Activated effector memory CD4-positive, alpha-beta T cell treated with Interleukin-2 at 50 U/mL for 16 hours (primary cell): ENCODE data around the gene SLC5A3.

ENCODE experiments used
- DNase-seq: peaks from one replicate; pipeline ENCODE4 v3.0.0-alpha.2; 2020

The SLC5A3 gene

GRCh38 chr21:34105947-34106541, 32.7 kb downstream of the SLC5A3 start:
- DNase-seq = no peak

DNA sequence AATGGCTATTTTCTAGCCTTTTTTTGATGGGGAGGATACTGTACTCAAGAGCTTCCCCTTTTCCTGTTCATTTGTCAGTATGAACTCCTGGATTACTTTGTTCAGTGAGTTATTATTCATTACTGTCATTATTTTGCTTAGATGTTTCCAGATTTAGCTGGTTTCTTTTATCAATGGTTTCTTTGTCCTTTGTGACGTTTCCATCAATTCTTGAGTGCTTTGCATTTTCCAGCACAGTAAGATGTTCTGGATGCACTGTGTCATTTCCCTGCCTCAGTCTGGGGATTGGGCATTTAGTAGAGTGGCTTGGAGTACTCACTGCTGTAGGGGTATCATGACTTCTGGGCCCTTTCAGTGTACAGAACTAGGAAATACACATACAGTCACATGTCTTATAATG, 34.2 kb downstream of the SLC5A3 start:
- DNase-seq = no peak

GRCh38 chr21:34109075-34109474, 35.7 kb downstream of the SLC5A3 start:
- no peak for DNase-seq

DNA sequence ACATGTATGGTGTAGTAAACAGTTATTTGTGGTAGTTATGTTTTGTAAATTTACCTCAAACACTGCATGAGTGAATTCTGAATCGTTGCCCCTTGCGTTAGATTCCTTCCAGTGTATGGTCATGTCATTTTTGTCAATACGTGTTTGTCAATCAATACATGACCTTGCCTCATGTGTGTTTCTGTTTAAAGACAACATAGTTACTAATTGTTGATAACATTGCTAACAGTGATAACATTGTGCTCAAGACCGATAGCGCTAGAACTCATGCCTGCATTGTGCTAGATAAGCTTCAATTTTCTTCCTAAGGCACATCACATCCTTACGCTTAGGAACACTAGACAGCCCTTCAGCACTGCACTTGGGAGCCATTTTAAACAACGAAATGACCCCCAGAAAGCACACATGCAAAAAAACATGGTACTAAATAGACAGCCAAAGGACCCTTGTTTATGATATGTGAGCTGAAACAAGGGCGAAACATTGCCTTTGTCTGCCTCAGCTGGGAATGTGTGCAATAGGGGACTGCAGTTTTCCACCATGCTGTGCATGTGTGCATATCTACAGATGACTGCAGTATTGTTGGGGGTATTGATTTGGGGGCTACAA, 37.3 kb downstream of the SLC5A3 start:
- no peak for DNase-seq

GRCh38 chr21:34112316-34113033, 39.1 kb downstream of the SLC5A3 start:
- DNase-seq = no peak

DNA sequence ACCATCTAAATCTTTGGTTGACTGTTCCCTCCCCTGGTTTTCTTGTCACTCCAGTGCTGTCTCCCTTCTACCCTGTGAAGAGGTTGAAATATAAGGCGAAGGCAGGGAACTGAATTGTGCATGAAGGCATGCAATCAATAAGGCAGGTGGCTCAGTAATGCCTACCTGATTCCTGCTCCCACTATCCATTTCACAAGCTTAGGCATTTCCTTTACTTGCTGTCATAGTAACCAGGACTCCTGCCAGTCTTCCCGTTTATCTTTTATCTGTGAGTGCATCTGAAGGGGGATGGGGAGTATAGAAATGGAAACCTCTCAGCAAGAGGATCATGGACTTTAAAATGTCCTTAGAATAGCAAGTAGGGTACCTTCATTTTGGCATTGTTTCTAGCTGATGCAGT, 40.5 kb downstream of the SLC5A3 start:
- no peak for DNase-seq

GRCh38 chr21:34115160-34115559, 41.8 kb downstream of the SLC5A3 start:
- no peak for DNase-seq

DNA sequence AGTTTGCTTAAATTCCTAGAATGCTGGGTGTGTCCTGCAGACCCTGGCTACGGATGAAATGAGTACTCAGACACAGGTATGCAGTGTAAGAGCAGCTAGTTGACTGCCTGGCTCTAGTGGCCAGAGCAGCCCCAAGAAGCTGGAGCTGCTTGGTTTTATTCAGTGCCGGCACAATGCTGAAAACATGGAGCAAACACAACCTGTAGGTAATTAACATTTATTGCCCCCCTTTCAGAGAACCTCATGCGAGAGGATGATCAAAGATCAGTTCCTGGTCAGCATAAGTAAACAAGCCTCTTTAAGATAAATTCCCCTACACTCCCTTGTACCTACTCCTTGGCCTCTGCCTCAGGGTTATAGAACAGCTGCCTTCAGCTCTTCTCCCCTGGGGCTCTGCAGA, 43.2 kb downstream of the SLC5A3 start:
- DNase-seq = no peak

DNA sequence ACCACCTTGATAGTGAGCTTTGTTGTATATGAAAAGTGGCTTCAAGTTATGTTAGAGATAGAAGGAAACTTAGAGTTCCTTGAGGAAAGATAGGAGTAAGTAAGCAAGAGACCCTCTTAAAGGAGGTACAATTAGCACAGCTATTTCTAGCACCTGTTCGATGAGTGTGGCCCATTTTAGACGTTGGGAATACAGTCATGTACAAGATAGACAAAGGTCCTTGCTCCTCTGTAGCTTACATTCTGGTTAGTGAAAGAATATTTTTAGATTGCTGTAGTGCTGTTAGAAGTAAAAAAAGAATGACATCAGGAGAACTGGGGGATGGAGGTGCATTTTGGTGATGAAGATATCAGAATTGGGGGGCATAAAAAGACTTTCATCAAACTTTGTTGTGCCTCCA, 47.5 kb downstream of the SLC5A3 start:
- DNase-seq = no peak

- DNase-seq = no peak
Observed at GRCh38 chr21:34122047-34122446, 48.7 kb downstream of the SLC5A3 start.
